ENCODE data around the gene KRTAP10-1. TPM values are rescaled to one million over a fixed set of nuclear protein-coding genes. Genes with fewer than 3 reads are reported as not detected.
"Not testable (repeated sequence)": the region's sequence is repeated elsewhere in the genome, so short reads cannot be mapped to it uniquely, and the experiment has no call there.

Gene KRTAP10-1, protein sequence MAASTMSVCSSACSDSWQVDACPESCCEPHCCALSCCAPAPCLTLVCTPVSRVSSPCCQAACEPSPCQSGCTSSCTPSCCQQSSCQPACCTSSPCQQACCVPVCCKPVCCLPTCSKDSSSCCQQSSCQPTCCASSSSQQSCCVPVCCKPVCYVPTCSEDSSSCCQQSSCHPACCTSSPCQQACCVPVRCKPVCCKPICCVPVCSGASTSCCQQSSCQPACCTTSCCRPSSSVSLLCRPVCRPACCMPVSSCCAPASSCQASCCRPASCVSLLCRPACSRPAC
- total RNA-seq = not detected

DNA sequence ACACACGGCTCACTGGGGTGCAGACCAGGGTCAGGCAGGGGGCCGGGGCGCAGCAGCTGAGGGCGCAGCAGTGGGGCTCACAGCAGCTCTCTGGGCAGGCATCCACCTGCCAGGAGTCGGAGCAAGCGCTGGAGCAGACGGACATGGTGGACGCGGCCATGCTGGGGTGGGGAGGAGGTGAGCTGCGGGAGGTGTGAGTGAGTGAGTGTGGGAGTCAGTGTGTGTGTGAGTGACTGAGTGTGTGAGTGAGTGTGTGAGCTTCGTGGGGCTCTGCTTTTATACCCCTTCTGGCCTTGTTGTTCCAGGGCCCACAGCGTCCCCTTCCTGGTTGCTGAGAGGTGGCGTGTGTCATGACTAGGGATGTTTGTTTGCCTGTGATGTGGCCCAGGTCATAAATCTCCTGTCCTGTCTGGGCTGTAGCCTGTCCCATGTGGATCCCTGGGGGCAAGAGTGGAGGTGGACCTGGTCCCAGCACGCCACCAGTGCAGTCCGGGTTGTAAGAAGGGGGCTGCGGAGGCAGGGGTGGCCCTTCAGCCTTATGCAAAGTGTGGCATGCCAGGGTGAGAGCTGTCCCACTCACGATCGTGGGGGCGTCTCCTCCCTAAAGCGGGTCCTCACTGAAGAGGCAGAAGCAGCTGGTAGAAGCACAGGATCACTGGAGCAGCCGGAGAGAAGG, at the start of gene KRTAP10-1:
Gene KRTAP10-1 (minus strand): TSS at position 205 of the 676 bp plus-strand sequence. CDS start 45 bp downstream, at position 160.
- ATAC-seq (replicated peaks in 1 of 2) (no peak), DNase-seq (no peak)
- no peaks in the 10 kb centered on the region for H3K27me3 Mint-ChIP-seq (ENCODE audit: low read depth)
- H3K4me3 Mint-ChIP-seq = no peak within 1 kb of the TSS
- H3K27ac Mint-ChIP-seq = no peak within 1 kb of the TSS
- no peaks in the 10 kb centered on the region for H3K4me1 Mint-ChIP-seq (ENCODE audit: low read depth)
- no peaks in the 10 kb centered on the region for H3K36me3 Mint-ChIP-seq (ENCODE audit: insufficient read depth in 2 of 2)
- peaks cover 1 to 4% of the 10 kb centered on the region in 2 donors for H3K9me3 Mint-ChIP-seq

DNA sequence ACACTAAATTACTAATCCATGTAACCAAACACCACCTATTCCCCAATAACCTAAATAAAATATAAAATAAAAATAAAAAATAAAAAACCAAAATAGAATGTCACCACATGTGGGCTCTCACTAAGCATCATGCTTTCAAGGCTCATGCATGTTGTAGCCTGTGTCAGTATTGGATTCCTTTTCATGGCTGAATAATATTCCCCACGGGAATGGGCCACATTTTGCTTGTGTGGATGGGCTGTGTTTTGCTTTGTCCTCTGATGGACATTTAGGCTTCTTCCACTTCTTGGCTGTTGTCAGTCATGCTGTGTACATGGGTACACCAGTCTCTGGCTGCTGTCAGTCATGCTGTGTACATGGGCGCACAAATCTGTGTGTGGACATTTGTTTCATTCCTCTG, 49.1 kb upstream of the KRTAP10-1 start:
- H3K27me3 Mint-ChIP-seq (ENCODE audit: low read depth) = peaks cover 16% of the 10 kb centered on the region

DNA sequence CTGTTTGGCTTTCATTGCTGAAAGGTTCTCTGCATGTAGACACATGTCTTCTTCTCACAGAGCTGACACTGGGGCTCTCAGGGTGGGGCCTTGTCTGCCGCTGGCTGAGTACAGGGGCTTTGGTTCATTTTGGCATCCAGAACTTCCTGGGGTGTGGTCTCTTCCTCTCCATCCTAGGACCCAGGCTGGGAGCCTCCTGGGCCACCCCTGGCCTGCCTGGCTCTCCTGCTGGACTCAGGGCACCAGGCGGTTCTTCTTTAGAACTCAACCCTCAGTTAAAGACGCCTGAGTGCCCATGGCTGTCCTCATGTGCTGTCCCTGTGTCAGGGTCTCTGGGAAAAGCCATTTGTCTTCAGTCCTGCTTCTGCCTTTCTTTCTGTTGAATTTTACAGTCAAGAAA, 45.9 kb upstream of the KRTAP10-1 start:
- peaks cover 7% of the 10 kb centered on the region in 2 donors for H3K9me3 Mint-ChIP-seq
- peaks cover 5 to 13% of the 10 kb centered on the region in 2 donors for H3K36me3 Mint-ChIP-seq (ENCODE audit: insufficient read depth in 2 of 2)
- no peak for ATAC-seq (replicated peaks in 1 of 2)
- H3K4me3 Mint-ChIP-seq = no peak overlapping the region
- no peak for DNase-seq
- no peak overlapping the region for H3K27ac Mint-ChIP-seq
- peaks cover 16% of the 10 kb centered on the region for H3K27me3 Mint-ChIP-seq (ENCODE audit: low read depth)
- peaks cover 13% of the 10 kb centered on the region for H3K4me1 Mint-ChIP-seq (ENCODE audit: low read depth)

More for the DNA sequence above, 49.1 kb upstream of the KRTAP10-1 start:
- Mint-ChIP-seq H3K9me3 (no peaks in the 10 kb centered on the region), H3K27ac (no peak overlapping the region), H3K4me1 (ENCODE audit: low read depth) (peaks cover 6% of the 10 kb centered on the region), H3K36me3 (ENCODE audit: insufficient read depth in 2 of 2) (no peaks in the 10 kb centered on the region), H3K4me3 (no peak overlapping the region)
- no peak for DNase-seq
- no peak for ATAC-seq (replicated peaks in 1 of 2)

DNA sequence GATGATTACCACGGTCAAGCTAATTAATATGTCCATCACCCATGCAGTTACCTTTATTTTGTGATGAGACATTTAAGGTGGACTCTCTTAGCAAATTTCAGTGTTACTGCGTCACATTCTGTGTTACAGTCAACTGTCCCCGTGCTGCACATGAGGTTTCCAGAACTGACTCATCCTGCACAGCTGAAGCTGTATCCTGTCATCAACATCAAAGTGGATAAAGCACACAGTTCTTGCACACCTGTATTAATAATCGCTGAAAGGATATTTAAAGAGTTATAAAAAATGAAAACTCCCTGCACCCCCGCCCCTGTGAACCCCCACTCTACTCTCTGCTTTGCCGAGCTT, 43.8 kb upstream of the KRTAP10-1 start:
- H3K4me3 Mint-ChIP-seq = no peak overlapping the region
- DNase-seq = peak; percentile 21 to 53
- peaks cover 16% of the 10 kb centered on the region for H3K27me3 Mint-ChIP-seq (ENCODE audit: low read depth)
- ATAC-seq (replicated peaks in 1 of 2) = peak; percentile 90 to 100
- H3K27ac Mint-ChIP-seq = no peak overlapping the region
- peaks cover 12 to 13% of the 10 kb centered on the region in 2 donors for H3K9me3 Mint-ChIP-seq
- H3K36me3 Mint-ChIP-seq (ENCODE audit: insufficient read depth in 2 of 2) = peaks cover 7 to 19% of the 10 kb centered on the region in 2 donors
- peaks cover 13% of the 10 kb centered on the region for H3K4me1 Mint-ChIP-seq (ENCODE audit: low read depth)

DNA sequence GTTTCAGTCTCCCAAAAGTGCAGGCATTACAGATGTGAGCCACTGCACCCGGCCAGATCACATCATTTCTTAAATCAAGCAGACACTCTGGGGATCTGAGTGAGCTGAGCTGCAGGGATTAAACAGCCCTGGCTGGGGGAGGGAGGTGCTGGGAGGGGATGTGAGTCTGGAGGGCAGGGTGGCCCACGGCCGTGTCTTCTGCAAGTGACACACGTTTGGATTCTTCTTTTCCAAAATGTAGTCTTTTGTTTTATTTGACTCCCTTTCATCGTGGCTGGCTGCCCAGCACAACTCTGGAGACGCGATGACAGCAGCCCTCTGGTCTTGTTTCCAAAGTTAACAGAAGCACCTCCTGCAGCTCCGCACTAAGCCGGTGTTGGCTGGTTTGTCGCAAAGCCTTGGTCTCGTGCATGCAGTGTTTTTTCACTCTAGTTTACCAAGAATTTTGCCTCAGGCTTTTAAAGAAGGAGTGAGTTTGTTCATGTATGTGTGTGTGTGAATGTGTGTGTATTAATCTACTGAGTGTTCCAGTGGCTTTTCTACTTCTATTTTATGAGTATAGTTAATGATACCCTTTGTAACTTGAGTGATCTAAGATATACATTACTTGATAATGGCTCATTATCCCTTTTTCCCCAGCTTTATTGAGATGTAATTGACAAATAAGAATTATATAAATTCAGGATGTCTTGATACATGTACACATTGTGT, 43.2 kb upstream of the KRTAP10-1 start:
- H3K4me3 Mint-ChIP-seq = no peak overlapping the region
- H3K9me3 Mint-ChIP-seq = peaks cover 12 to 15% of the 10 kb centered on the region in 2 donors
- DNase-seq (no peak), ATAC-seq (replicated peaks in 1 of 2) (no peak)
- H3K36me3 Mint-ChIP-seq (ENCODE audit: insufficient read depth in 2 of 2) = peaks cover 8 to 19% of the 10 kb centered on the region in 2 donors
- no peak overlapping the region for H3K27ac Mint-ChIP-seq
- peaks cover 13% of the 10 kb centered on the region for H3K4me1 Mint-ChIP-seq (ENCODE audit: low read depth)
- peaks cover 16% of the 10 kb centered on the region for H3K27me3 Mint-ChIP-seq (ENCODE audit: low read depth)

DNA sequence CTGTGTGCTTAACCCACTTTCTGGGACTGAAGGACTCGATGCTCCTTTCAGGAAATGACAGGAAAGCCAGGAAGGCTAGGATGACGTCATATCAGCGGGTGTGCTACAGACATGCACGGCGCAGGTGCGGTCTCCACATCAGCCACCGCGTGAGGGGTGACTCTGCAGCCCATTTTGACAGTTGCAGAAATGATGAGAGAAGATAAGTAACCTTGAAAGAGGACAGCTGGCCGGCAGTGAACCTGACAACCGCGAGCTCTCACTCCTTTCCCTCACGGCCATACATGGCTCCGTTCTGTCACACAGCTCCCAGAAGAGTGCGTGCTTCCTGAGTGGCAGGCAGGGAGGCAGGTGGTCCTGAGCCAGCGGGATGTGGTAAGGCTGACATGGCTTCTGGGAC, 42.1 kb upstream of the KRTAP10-1 start:
- Mint-ChIP-seq H3K4me3 (no peak overlapping the region), H3K9me3 (peaks cover 12 to 20% of the 10 kb centered on the region in 2 donors), H3K36me3 (ENCODE audit: insufficient read depth in 2 of 2) (peaks cover 16 to 24% of the 10 kb centered on the region in 2 donors), H3K27me3 (ENCODE audit: low read depth) (peaks cover 14% of the 10 kb centered on the region), H3K27ac (no peak overlapping the region), H3K4me1 (ENCODE audit: low read depth) (peaks cover 13% of the 10 kb centered on the region)
- ATAC-seq (replicated peaks in 1 of 2) = no peak
- DNase-seq = no peak

DNA sequence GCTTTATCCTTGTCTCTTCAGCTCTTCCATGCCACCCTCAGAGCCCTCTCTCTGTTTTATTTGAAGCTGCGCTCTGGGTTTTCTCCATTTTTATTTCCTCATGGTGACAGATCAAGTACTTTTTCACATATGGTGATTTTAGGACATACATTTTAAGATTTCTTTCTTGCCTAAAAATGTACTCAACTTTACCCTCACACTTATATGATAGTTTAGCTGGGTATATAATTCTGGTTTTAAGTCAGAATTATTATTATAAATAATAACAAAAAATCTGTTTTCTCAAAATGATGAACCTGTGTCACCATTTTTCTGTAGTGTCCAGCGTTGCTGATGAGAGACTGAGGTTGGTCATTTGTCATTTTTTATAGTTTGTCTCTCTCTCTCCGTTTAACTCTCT, 41.2 kb upstream of the KRTAP10-1 start:
- H3K9me3 Mint-ChIP-seq = peaks cover 12 to 20% of the 10 kb centered on the region in 2 donors
- no peak for ATAC-seq (replicated peaks in 1 of 2)
- H3K36me3 Mint-ChIP-seq (ENCODE audit: insufficient read depth in 2 of 2) = peaks cover 18 to 24% of the 10 kb centered on the region in 2 donors
- H3K27me3 Mint-ChIP-seq (ENCODE audit: low read depth) = peaks cover 6% of the 10 kb centered on the region
- H3K4me1 Mint-ChIP-seq (ENCODE audit: low read depth) = peaks cover 13% of the 10 kb centered on the region
- H3K27ac Mint-ChIP-seq = no peak overlapping the region
- H3K4me3 Mint-ChIP-seq = no peak overlapping the region
- no peak for DNase-seq

DNA sequence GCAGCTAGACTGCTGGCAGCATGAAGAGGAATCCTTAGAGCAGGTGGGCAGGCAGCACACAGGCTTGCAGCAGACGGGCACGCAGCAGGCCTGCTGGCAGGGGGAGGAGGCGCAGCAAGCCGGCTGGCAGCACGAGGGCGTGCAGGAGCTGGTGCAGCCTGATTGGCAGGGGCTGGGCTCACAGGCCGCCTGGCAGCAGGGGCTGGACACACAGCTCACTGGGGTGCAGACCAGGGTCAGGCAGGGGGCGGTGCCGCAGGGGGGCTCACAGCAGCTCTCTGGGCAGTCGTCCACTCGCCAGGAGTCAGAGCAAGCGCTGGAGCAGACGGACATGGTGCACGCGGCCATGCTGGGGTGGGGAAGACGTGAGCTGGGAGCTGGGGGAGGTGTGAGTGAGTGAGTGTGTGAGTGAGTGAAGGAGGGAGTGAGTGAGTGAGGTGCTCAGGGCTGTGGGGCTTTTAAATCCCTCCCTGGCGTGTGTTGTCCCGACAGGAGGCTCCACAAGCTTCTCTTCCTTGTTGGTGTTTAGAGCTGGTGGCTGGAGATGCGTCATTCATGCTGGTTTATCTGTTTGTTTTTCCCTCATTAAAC, 40.3 kb upstream of the KRTAP10-1 start, which contains the start of gene KRTAP10-5:
Gene KRTAP10-5 (minus strand): TSS at position 374 of the 591 bp plus-strand sequence. CDS start 26 bp downstream, at position 348.
- H3K4me3 Mint-ChIP-seq = not testable (repeated sequence)

DNA sequence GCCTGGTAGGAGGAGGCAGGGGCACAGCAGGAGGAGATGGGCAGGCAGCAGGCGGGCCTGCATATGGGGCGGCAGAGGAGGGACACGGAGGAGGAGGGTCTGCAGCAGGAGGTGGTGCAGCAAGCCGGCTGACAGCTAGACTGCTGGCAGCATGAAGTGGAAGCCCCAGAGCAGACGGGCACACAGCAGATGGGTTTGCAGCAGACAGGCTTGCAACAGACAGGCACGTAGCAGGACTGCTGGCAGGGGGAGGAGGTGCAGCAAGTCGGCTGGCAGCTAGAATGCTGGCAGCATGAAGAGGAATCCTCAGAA, 39.8 kb upstream of the KRTAP10-1 start:
- Mint-ChIP-seq H3K36me3 (ENCODE audit: insufficient read depth in 2 of 2) (peaks cover 18 to 24% of the 10 kb centered on the region in 2 donors), H3K4me1 (ENCODE audit: low read depth) (peaks cover 13% of the 10 kb centered on the region), H3K9me3 (peaks cover 12 to 20% of the 10 kb centered on the region in 2 donors), H3K27me3 (ENCODE audit: low read depth) (peaks cover 4% of the 10 kb centered on the region), H3K4me3 (no peak overlapping the region), H3K27ac (no peak overlapping the region)
- no peak for DNase-seq
- no peak for ATAC-seq (replicated peaks in 1 of 2)

More for the DNA sequence above, 40.3 kb upstream of the KRTAP10-1 start, which contains the start of gene KRTAP10-5:
- H3K27me3 Mint-ChIP-seq (ENCODE audit: low read depth); ATAC-seq (replicated peaks in 1 of 2); H3K27ac Mint-ChIP-seq; DNase-seq: not testable (repeated sequence)
- H3K4me1 Mint-ChIP-seq (ENCODE audit: low read depth) = peaks cover 13% of the 10 kb centered on the region
- H3K9me3 Mint-ChIP-seq = peaks cover 12 to 20% of the 10 kb centered on the region in 2 donors
- H3K36me3 Mint-ChIP-seq (ENCODE audit: insufficient read depth in 2 of 2) = peaks cover 18 to 24% of the 10 kb centered on the region in 2 donors

DNA sequence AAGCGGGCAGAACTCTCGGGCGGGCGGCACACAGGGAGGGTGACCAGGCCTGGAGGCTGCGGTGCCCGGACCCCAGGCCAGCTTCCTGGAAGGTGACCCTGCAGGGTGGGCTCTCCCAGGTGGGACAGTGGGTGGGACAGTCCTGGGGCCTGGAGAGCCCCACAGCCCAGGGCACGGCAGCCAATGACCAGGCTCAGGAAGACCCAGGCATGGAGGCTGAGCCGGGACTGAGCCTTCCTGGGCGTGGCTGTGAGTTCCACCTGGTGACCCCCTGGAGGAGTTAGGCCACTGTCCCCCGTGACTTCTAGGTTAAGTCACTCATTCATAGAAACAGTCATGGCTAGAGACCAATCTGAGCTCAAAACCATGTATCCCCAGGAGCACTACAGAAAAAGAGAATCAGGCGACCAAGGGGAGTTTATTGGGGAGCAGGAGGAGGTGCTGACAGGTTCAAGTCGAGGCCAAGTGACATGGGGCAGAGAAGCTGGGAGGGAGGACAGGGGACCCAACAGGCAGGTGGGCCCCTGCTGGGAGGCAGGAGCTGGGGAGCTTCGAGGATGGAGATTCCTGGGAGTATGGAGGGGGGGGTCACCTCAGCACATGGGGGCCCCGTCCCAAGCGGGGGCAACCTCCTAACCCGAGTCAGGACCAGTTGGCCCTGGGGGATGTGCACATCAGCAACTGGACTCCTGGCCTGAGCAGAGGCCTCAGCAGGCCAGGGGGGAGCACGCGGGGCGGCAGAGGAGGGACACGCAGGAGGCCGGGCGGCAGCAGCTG, 39.2 kb upstream of the KRTAP10-1 start:
- H3K36me3 Mint-ChIP-seq (ENCODE audit: insufficient read depth in 2 of 2) = peaks cover 18 to 24% of the 10 kb centered on the region in 2 donors
- DNase-seq = no peak
- H3K4me3 Mint-ChIP-seq = no peak overlapping the region
- ATAC-seq (replicated peaks in 1 of 2) = no peak
- H3K27me3 Mint-ChIP-seq (ENCODE audit: low read depth) = peaks cover 10% of the 10 kb centered on the region
- peaks cover 12 to 20% of the 10 kb centered on the region in 2 donors for H3K9me3 Mint-ChIP-seq
- H3K4me1 Mint-ChIP-seq (ENCODE audit: low read depth) = peaks cover 9% of the 10 kb centered on the region
- no peak overlapping the region for H3K27ac Mint-ChIP-seq

DNA sequence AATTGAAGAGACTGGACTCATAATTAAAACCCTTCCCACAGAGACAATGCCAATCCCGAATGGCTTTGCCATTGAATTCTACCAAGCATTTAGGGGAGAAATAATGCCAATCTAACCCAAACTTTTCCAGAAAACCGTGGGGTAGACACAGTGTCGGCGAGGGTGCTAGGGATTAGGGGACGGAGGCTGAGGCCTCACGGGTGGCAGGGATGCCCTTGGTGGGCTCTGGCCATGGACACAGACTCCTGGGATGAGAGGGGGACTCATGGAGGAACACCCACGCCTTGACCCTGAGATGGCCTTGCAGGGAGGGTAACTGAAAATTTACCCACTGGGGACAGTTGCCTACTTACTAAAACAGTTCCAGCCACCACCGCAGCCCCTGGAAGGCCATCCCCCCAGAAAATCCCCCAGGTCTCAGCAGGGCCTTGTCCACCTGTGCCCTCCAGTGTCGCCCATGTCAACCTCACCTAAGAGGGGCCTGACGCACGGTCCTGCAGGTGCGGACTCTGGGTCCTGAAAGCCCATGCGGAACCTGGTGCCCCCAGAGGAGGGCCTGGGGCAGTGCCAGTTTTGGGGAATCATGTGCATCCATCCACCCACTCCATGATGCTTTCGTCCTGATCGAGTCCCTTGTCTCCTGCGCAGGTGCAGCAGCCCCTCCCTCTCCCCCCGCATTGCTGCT, 38.5 kb upstream of the KRTAP10-1 start:
- DNase-seq (no peak), ATAC-seq (replicated peaks in 1 of 2) (no peak)
- H3K27ac Mint-ChIP-seq = no peak overlapping the region
- peaks cover 18 to 24% of the 10 kb centered on the region in 2 donors for H3K36me3 Mint-ChIP-seq (ENCODE audit: insufficient read depth in 2 of 2)
- peaks cover 10% of the 10 kb centered on the region for H3K27me3 Mint-ChIP-seq (ENCODE audit: low read depth)
- H3K9me3 Mint-ChIP-seq = peaks cover 12 to 20% of the 10 kb centered on the region in 2 donors
- no peak overlapping the region for H3K4me3 Mint-ChIP-seq
- peaks cover 2% of the 10 kb centered on the region for H3K4me1 Mint-ChIP-seq (ENCODE audit: low read depth)

DNA sequence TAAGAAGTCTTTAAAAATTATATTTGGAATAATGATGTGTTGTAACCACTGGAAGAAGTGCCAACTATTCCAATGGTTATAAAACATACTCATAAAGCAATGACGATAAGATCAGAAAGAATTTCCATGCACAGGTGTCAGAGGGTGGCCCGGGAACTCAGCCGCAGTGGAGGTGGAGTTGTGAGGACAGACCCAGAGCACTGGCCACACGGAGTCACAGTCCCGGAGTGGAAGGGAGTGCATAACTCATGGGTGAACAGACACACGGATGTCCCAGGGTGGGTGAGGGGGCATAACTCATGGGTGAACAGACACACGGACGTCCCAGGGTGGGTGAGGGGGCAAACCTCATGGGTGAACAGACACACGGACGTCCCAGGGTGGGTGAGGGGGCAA, 36.0 kb upstream of the KRTAP10-1 start:
- Mint-ChIP-seq H3K27me3 (ENCODE audit: low read depth) (peaks cover 10% of the 10 kb centered on the region), H3K4me3 (no peak overlapping the region)

More for the DNA sequence above, 36.0 kb upstream of the KRTAP10-1 start:
- peaks cover 12 to 14% of the 10 kb centered on the region in 2 donors for H3K36me3 Mint-ChIP-seq (ENCODE audit: insufficient read depth in 2 of 2)
- ATAC-seq (replicated peaks in 1 of 2) = no peak
- H3K9me3 Mint-ChIP-seq = peaks cover 5 to 14% of the 10 kb centered on the region in 2 donors
- no peak overlapping the region for H3K27ac Mint-ChIP-seq
- no peaks in the 10 kb centered on the region for H3K4me1 Mint-ChIP-seq (ENCODE audit: low read depth)
- DNase-seq = no peak
